Measurements from ENCODE around the gene CCDC102B.
"Not testable (repeated sequence)": the region's sequence is repeated elsewhere in the genome, so short reads cannot be mapped to it uniquely, and the experiment has no call there.

Gene CCDC102B

GRCh38 chr18:68797871-68798270 is at the start of gene CCDC102B:
Gene CCDC102B, plus strand, starts transcription at chr18:68798080. Its CDS starts 38,684 bp downstream, at chr18:68836764.
- no peak for DNase-seq

GRCh38 chr18:68757126-68757525 is 40.8 kb upstream of the CCDC102B start:
- no peak for DNase-seq

- no peak for DNase-seq
Observed at GRCh38 chr18:68759308-68759707, 38.6 kb upstream of the CCDC102B start.

GRCh38 chr18:68763083-68763482 is 34.8 kb upstream of the CCDC102B start:
- DNase-seq = no peak

GRCh38 chr18:68764016-68764415 is 33.9 kb upstream of the CCDC102B start:
- no peak for DNase-seq

- DNase-seq = no peak
Observed at GRCh38 chr18:68766433-68766832, 31.4 kb upstream of the CCDC102B start.

GRCh38 chr18:68769461-68769860 is 28.4 kb upstream of the CCDC102B start:
- DNase-seq = no peak

GRCh38 chr18:68772268-68772667 is 25.6 kb upstream of the CCDC102B start:
- DNase-seq = no peak

- DNase-seq = no peak
Observed at GRCh38 chr18:68778280-68778886, 19.5 kb upstream of the CCDC102B start.

- no peak for DNase-seq
Observed at GRCh38 chr18:68779169-68779568, 18.7 kb upstream of the CCDC102B start.

GRCh38 chr18:68780802-68781635 is 16.9 kb upstream of the CCDC102B start:
- no peak for DNase-seq

GRCh38 chr18:68783506-68783905 is 14.4 kb upstream of the CCDC102B start:
- DNase-seq = no peak

GRCh38 chr18:68784071-68784470 is 13.8 kb upstream of the CCDC102B start:
- DNase-seq = no peak

- DNase-seq = not testable (repeated sequence)
Observed at GRCh38 chr18:68790290-68790689, 7.6 kb upstream of the CCDC102B start.

- no peak for DNase-seq
Observed at GRCh38 chr18:68791801-68792200, 6.1 kb upstream of the CCDC102B start.

GRCh38 chr18:68793951-68794350 is 3.9 kb upstream of the CCDC102B start:
- DNase-seq = no peak

- DNase-seq = no peak
Observed at GRCh38 chr18:68796936-68797690, 767 bp upstream of the CCDC102B start.

- DNase-seq = no peak
Observed at GRCh38 chr18:68800075-68800474, 2.2 kb downstream of the CCDC102B start.

- DNase-seq = no peak
Observed at GRCh38 chr18:68803356-68803755, 5.5 kb downstream of the CCDC102B start.

- DNase-seq = no peak
Observed at GRCh38 chr18:68817584-68817983, 19.7 kb downstream of the CCDC102B start.

GRCh38 chr18:68818584-68818983 is 20.7 kb downstream of the CCDC102B start:
- no peak for DNase-seq

GRCh38 chr18:68822926-68823325 is 25.0 kb downstream of the CCDC102B start:
- no peak for DNase-seq

- no peak for DNase-seq
Observed at GRCh38 chr18:68826121-68826520, 28.2 kb downstream of the CCDC102B start.
